Activated T-cell treated with anti-CD3 and anti-CD28 coated beads for 48 hours (primary cell): ENCODE results near the gene PIH1D1.

Experiments used
- DNase-seq: peaks from one replicate; pipeline ENCODE4 v3.0.0-alpha.2; 2020; ENCODE audit warnings: low read depth

The PIH1D1 gene

DNA sequence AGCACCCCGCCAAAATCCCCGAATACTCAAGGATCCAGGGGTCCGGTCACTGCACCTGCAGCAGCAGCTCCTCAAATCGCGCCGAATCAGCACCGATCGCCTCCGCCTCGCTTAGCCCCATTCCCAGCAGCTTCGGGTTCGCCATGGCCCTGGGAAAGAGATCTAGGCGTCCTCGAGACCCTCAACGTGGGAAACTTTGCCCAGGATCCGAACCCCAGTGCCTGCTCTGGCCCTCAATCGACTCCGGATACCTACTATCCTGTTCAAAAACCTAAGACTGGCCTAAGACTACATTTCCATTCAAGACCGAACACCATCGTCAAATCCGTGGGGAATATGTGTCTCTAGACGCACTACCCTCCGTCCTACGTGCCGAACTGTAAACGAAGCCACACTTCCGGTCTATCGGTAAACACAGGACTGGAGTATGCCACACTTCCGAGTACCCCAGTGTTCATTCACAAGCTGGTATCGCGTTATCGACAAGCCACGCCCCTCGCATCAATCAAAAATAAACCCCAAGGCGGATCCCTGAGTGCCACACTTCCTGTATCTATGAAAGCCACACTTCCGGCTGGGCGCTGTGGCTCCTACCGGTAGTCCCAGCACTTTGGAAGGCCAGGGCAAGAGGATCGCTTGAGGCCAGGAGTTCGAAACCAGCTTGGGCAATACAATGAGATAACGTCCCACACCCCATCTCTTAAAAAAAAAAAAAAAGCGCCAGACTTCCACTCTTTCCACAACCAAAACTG, at the start of gene PIH1D1:
Gene PIH1D1, minus strand, starts transcription at position 385 of the 752 bp plus-strand sequence. Its CDS starts 240 bp downstream, at position 145.
- peak; percentile 88 for DNase-seq

DNA sequence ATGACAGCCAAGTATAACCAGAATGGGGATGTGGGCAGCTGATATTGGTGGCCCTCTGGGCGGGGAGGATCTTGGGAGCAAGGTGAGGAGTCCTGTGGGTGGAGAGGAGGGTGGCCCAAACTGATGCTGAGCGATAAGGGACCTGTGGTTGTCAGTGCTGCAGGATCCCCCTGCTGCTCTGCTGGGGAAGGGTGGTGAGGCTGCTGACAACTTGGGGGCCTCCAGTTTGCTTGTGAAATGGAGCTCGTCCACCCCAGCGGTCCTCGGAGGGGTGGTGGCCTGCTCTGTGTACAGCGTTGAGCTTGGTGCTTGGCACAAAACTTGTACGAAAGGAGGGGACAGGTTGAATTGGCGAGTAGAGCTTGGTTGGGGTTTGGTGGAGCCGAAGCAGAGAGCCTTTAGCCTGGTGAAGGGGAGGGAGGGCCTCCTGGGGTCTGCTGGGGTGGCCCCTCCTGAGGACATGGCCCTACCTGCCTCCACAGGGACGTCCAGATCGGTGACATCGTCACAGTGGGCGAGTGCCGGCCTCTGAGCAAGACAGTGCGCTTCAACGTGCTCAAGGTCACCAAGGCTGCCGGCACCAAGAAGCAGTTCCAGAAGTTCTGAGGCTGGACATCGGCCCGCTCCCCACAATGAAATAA, 47.5 kb upstream of the PIH1D1 start:
- DNase-seq = peak; percentile 32

DNA sequence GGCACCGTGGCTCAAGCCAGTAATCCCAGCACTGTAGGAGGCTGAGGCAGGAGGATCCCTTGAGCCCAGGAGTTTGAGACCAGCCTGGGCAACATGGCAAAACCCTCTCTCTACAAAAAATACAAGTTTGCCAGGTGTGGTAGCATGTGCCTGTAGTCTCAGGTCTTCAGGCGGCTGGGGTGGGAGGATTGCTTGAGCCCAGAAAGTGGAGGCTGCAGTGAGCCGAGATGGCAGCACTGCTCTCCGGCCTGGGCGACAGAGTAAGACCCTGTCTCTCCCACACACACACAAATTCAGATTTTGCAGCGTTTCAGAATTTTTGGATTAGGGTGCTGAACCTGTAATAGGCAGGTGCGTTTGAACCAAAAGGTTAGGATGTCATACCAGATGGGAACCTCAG, 46.9 kb upstream of the PIH1D1 start:
- DNase-seq = no peak

DNA sequence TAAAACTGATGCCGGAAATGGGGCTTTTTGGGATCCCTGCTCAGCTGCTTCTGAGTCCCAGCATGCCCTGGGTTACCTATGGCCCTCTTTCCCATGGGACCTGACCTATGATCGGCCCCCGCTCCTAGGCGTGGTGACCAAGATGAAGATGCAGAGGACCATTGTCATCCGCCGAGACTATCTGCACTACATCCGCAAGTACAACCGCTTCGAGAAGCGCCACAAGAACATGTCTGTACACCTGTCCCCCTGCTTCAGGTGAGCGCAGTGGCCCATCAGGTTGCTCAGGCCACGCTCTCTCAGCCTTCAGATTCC, 46.1 kb upstream of the PIH1D1 start:
- DNase-seq = no peak

DNA sequence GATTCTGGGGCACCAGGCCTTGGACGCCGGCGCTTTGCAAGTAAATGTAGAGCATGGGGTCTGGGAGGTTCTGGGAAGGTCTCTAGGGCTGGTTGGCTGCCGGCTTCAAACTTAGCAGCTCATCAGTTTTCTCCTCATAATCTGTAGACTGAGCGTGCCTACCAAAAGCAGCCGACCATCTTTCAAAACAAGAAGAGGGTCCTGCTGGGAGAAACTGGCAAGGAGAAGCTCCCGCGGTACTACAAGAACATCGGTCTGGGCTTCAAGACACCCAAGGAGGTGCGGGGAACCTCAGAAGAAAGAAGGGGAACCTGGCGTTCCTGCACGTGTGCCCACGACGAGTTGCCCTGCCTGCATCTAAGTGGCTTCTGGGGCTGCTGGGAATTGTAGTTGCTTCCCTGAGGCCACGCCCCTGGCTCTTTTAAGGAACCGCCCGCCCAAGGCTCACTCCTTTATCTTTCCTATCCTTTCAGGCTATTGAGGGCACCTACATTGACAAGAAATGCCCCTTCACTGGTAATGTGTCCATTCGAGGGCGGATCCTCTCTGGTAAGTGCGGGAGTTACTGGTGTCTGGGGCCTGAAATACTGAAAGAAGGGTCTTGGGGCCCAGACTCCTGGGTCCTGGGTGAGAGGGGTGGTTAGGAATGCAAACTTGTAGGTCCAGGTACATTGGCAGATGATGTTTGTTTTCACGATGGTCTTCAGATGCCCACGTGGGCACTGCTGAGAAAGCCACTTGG, 45.6 kb upstream of the PIH1D1 start:
- no peak for DNase-seq

DNA sequence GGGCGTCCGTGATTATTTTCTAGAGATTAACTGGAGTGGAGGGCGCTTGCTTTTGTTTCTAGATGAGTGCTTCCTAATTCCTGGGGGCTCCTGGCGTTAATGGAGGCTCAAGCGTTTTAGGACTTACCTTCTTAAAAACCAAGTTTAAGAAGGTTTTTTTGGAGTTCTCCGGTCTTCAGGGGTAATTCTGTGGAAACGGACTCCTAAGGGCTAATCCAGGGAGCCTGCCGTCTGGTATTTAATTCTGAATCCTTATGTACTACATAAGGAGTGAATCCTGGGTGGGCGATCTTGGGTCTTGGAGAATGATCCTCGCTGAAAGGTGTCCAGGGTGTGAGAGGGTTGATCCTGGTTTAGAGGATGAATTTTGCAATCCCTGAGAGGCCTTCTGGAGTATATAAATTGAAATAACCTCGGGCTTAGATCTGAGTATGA, 45.0 kb upstream of the PIH1D1 start:
- DNase-seq = no peak

DNA sequence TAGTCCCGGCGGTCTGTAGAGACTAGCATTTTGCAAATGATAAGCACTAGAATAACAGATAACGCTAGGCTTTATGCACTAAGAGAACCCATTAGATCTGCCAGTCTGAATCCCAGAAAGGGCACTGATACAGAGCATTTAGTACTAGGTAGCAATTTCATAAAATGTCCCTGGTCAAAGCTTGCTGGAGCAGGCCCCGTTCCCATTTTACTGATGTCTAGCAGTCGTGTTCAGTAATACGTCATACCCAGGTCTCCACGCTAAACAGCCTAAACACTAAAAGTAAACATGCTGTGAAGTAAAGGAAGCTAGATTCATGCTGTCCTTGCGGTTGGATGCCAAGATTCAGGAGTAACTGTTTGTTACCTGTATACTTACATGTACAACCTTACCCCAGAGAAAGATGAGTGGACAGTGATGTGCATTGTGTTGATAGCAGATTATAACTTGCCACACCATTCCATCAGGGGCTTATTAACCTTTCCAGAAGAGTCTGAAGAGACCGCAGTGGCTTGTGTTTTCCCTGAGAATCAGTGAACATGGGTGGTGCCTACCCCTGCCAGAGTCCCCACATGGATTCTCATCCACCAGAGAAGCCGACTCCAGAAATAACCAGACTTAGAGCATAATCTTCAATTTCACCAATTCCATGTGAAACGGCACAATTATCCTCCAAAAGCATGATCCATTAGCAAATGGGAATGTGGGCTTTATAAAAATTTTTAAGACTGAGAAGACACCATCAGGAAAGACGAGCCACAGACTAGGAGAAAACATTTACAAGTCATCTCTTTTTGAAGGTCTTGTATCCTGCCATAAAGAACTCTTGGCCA, 41.2 kb upstream of the PIH1D1 start:
- no peak for DNase-seq

DNA sequence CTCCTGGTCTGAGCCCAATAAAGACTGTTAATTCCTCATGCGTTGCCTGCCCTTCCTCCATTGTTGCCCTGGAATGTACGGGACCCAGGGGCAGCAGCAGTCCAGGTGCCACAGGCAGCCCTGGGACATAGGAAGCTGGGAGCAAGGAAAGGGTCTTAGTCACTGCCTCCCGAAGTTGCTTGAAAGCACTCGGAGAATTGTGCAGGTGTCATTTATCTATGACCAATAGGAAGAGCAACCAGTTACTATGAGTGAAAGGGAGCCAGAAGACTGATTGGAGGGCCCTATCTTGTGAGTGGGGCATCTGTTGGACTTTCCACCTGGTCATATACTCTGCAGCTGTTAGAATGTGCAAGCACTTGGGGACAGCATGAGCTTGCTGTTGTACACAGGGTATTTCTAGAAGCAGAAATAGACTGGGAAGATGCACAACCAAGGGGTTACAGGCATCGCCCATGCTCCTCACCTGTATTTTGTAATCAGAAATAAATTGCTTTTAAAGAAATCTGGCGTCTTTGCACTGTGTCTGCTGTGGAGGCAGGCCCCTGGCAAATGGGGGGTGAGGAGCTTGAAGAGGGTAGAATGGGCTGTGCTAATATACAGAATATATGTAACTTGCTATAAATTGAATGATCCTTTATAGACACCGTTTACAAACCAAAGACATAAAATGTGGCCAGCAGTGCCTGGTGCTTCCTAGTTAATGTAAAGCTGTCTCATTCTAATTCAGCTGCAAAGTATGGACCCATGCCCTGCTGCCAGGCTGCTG, 40.4 kb upstream of the PIH1D1 start:
- DNase-seq = no peak

DNA sequence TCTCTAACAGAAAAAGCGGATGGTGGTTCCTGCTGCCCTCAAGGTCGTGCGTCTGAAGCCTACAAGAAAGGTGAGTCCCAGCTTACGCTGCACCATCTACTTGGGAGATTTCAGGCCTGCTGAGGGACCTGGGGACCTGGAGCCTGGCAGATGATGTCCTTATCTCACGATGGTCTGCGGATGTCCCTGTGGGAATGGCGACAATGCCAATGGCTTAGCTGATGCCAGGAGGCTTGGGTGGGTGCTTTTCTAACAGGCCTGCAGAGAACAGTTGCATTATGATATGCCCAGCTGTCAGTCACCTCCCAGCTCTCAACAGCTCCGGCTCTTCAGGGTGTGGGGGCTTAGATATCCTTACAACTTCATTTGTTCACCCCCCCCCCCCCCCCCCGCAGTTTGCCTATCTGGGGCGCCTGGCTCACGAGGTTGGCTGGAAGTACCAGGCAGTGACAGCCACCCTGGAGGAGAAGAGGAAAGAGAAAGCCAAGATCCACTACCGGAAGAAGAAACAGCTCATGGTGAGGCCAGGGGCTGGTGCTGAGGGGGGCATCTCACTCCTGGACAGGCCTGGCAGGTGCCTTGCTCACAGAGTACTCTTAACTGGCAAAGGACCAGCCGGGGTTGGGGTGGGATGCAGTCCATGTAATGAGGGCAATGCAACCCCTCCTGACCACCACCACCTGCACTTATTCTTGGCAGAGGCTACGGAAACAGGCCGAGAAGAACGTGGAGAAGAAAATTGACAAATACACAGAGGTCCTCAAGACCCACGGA, 39.6 kb upstream of the PIH1D1 start:
- no peak for DNase-seq

DNA sequence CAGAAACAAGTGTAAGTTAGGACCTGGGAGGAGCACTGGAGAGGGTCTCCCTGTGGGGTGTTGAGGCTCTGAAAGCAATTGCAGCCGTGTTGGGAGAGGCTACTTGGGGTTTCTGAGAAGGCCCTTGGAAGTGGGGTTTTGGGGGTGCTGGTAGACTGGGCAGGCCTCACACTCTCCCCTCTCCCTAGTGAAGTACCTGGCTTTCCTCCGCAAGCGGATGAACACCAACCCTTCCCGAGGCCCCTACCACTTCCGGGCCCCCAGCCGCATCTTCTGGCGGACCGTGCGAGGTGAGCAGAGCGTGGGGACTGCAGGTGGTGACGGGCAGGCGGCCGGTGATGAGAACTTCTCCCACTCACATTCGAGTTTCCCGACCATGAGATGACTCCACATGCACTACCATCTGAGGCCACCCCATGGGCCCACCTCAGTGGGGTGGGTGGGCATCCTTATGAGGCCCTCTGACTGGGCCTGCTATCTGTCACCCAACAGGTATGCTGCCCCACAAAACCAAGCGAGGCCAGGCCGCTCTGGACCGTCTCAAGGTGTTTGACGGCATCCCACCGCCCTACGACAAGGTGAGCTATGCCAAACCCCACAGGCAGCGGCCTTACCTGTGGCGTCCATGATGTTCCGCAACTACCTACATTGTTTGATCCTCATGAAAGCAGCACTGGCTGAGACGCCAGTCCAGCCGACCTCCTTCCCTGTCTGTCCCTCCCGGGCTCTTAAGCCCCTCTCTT, 38.8 kb upstream of the PIH1D1 start:
- no peak for DNase-seq

DNA sequence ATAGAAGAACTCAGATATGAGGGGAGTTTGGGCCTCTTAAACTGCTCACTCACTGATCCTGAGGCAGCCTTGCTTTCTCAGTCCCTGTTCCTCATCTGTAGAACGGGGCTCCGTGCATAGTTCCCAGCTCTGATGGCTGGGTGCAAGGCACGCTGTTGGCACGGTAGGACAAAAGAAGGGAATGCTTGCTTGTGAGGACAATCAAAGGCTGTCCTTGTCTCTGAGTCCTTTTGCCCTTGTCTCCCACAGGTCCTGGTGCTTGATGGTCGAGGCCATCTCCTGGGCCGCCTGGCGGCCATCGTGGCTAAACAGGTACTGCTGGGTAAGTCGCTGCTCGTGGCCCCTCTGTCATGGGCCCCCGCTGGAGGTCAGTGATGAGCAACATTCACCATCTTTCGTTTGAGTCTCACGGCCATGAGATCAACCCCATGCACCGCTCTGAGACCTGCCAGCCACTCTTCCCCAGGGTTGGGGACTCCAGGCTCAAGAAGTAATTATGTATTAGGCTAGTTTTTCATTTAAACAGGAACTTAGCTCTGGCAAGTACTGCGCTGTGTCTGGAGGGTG, 38.1 kb upstream of the PIH1D1 start:
- no peak for DNase-seq

DNA sequence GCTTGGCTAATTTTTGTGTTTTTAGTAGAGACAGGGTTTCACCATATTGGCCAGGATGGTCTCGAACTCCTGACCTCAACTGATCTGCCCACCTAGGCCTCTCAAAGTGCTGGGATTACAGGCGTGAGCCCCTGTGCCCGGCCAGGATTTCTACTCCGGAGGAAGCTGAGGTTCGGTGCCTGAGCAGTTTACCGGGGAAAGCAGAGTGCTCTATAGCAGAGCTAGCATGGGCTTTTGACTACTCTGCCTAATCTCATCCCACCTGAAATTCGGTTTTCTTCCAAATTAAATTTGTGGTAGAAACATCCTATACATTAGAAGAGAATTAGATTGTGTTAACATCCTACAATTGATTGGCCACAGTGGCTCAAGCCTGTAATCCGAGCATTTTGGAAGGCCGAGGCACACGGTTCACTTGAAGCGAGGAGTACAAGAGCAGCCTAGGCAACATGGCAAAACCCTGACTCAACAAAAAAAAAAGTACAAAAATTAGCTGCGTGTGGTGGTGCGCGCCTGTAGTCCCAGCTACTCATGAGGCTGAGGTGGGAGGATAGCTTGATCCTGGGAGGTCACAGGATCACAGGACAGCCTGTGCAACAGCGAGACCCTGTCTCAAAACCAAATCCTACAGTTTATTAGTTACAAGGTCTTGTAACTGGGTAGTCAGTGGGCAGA, 37.4 kb upstream of the PIH1D1 start:
- no peak for DNase-seq

DNA sequence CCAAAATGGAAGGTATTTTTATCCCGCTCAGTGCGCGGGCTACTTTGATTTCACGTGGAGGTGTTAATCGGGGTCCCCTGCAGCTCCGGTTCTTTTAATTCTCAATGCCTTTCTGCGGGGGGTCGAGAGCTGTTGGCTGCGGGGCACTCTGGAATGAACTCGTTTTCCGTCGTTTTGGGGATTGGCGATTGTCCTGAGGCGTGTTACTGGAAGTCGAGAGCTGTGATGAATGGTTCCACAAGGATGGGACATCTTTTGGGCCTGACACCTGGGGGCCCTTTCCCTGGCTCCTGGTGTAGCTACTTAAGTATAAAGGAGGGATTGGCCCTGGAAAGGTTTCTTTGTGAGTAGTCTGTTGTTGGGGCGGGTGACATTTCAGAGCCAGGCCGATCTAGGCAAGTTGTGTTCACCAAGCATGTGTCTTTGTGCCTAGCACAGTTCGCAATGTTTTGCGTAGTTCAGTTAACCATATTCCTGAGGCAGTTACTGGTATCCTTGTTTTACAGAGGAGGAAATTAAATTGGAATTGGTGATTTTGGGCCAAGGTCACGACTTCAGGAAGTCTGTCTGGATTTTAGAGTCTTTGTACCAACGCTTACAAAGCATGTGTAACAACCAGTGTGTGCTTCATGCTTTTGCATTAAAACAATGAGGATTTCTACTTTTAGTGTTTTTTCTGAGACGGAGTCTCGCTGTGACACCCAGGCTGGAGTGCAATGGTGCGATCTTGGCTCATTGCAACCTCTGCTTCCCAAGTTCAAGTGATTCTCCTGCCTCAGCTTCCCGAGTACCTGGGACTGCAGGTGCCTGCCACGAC, 36.6 kb upstream of the PIH1D1 start:
- no peak for DNase-seq

DNA sequence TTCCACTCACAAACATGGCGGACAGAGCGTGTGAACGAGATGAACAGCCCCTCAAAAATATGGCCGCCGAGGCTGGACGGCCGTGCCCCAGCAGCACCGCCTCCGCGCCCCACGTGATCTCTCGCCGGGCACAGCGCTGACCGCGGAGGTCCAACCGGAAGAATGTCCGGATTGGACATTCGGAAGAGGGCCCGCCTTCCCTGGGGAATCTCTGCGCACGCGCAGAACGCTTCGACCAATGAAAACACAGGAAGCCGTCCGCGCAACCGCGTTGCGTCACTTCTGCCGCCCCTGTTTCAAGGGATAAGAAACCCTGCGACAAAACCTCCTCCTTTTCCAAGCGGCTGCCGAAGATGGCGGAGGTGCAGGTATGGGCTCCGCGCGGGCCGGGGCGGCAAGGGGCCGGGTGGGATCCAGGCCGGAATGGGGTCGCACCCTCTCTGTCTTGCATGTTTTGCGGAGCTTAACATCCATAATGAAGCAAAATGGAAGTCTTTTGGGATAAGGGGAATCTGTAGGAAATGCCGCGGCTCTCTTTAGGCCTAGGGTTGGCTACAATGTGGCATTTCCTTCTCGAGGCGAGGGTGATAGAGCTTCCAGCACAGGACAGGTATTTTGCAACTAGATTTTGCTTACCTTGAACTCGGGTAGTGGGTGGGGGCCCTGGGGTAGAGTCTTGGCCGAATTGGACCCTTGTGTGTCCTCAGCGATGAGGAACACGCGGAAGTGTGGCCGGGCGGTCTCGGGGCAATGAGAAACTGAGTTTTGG, 35.8 kb upstream of the PIH1D1 start, which contains the start of gene RPL13A:
Gene RPL13A, plus strand, starts transcription at position 332 of the 769 bp plus-strand sequence. Its CDS starts 22 bp downstream, at position 354.
- peak; percentile 100 for DNase-seq

DNA sequence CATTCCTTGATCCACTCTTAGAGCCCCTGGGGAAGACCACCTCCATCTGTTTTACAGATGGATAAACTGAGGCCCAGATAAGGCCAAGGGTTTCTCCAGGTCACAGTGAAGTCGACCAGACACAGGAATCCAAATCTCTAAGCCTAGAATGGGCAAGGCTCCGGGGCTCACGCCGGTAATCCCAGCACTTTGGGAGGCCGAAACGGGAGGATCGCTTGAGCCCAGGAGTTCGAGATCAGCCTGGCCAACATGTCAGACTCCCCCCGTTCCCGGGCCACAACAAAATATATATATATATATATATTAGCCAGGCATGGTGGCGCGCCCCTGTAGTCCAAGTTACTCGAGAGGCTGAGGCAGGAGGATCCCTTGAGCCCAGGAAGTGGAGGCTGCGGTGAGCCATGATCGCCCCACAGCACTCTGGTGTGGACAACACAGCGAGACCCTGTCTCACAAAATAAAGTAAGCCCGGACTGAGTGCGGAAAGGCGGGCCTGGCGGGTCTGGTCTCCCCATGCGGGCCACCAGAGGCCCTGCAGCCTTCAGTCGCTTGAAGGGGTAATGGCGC, 35.2 kb upstream of the PIH1D1 start:
- no peak for DNase-seq

DNA sequence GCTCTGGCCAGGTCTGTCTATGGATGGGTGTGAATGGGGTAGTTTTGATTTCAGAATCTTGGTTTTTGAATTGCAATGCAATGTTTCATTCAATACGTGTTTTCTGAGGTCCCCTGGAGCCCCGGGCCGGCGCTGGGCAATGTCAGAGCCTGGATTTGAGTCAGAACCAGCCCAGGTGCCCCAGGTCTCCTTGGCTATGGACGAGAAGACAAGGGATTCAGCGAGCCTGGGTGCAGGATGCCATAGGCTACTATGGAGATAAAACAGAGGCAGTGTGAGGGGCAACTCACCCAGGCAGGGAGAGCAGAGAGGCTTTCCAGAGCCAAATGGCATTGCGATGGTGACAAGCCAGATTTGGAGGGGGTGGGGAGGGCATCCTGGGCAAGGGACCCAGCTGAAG, 34.6 kb upstream of the PIH1D1 start:
- no peak for DNase-seq
